Right renal cortex interstitium (tissue), 3 donors: Measurements from ENCODE around the gene CHD5. TPM values are rescaled to one million over a fixed set of nuclear protein-coding genes. Genes with fewer than 3 reads are reported as not detected.
"Not testable (repeated sequence)": the region's sequence is repeated elsewhere in the genome, so short reads cannot be mapped to it uniquely, and the experiment has no call there.

ENCODE experiments used
- DNase-seq, 3 donors: peaks; one replicate each; pipeline ENCODE4 v3.0.0-alpha.2; 2013; ENCODE audit warnings: low read depth in 3 of 3, low spot score in 2 of 3
- polyA plus RNA-seq, 3 donors: library from polyadenylated mRNA; unstranded; fragments of 120-200 nt; gene quantifications; one replicate each; pipeline ENCODE4 v1.2.1, GENCODE V29; 2013; ENCODE audit not compliant: insufficient read length in 3 of 3

Gene CHD5
- polyA plus RNA-seq, 3 donors = 0.35 to 0.39 (median 0.37) TPM

- no peak for DNase-seq
Observed at GRCh38 chr1:6090996-6091822, 88.9 kb downstream of the CHD5 start.

- DNase-seq = no peak
Observed at GRCh38 chr1:6090288-6090687, 89.8 kb downstream of the CHD5 start.

DNA sequence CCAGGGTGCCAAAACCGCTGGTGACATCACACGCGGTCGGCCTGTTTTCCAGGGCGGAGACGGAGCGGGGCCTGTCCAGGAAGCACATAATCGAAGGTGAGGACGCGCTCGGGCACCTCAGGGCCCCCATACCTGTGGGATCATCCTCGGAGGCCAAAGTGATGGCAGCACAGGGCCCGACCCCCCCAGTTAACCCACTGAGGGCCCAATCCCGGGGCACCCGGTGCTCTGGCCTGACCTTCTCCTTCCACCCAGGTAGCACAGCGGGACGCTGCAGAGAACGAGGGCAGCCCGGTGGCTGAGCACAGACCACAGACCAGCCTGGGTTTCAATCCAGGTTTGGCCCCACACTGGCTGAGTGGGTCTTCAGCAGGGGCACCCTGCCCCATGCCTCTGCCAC lies 91.2 kb downstream of the CHD5 start:
- no peak for DNase-seq

DNA sequence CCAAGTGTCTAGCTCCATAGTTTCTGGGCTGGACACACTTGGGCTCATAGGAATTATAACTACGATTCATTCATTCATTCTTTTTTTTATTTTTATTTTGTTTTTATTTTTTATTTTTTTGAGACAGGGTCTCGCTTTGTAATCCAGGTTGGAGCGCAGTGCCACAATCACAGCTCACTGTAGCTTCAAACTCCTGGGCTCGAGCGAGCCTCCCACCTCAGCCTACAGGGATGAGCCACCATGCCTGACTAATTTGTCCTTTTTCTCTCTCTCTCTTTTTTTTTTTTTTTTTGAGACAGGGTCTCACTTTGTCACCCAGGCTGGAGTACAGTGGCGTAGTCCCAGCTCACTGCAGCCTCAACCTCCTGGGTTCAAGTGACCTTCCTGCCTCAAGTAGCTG lies 92.2 kb downstream of the CHD5 start:
- DNase-seq = no peak

- no peak for DNase-seq
Observed at GRCh38 chr1:6087377-6087772, 92.7 kb downstream of the CHD5 start.

- no peak for DNase-seq
Observed at GRCh38 chr1:6086762-6087376, 93.3 kb downstream of the CHD5 start.

GRCh38 chr1:6086358-6086757 lies 93.8 kb downstream of the CHD5 start:
- no peak for DNase-seq

DNA sequence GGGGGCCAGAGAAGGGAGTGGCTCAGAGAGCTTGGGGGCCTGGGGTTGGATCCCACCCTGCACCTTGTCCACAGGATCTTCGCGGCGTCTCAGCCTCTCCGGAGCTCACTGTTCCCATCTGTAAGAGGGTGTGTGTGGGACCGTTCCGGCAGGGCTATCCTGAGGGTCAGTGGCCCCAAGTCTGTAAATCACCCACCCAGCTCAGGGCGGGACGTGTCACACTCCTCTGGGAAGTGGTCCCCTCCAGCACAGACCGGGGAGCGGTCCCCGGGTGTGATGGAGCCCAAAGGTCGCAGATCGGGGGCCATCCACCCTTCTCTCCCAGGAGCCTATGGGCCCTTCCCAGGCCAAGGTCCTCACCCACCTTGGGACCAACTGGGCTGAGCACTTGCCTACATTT lies 94.5 kb downstream of the CHD5 start:
- DNase-seq = no peak

DNA sequence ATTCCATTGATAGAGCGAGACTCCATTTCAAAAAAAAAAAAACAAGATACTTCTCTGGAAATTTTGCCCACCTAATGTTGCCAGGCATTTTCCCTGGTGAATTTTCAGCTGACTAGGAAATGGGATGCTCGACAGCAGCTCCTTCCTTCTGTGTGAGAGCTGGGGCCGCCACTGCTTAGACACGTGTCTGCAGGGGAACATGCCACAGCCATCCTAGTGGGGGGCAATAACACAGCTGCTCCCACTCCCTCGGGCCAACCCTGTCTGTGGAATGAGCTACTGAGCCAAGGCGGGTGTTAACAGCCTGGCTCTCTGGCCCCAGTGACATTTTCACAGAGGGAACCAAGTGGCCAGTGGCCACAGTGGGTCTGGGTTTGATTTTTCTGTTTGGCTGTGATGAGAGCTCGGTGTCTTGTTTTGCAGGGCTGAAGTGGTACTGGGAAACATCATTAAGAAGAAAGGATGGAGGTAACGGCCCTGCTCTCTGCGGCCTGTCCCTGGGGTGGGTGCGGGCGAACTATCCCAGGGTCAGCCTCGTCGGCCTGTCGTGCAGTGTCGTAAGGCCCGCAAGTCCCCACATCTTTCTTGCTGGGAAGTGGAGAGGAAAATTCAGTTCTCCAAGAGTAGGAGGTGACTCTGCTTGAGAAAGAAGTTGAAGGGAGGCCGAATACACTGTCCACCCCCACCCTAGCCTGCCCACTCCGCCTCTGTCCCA lies 95.2 kb downstream of the CHD5 start:
- no peak for DNase-seq

GRCh38 chr1:6083801-6084446 lies 96.2 kb downstream of the CHD5 start:
- no peak for DNase-seq

GRCh38 chr1:6083385-6083784 lies 96.7 kb downstream of the CHD5 start:
- DNase-seq = no peak

- DNase-seq = no peak
Observed at GRCh38 chr1:6082430-6082971, 97.6 kb downstream of the CHD5 start.

- no peak for DNase-seq
Observed at GRCh38 chr1:6081901-6082300, 98.2 kb downstream of the CHD5 start.

DNA sequence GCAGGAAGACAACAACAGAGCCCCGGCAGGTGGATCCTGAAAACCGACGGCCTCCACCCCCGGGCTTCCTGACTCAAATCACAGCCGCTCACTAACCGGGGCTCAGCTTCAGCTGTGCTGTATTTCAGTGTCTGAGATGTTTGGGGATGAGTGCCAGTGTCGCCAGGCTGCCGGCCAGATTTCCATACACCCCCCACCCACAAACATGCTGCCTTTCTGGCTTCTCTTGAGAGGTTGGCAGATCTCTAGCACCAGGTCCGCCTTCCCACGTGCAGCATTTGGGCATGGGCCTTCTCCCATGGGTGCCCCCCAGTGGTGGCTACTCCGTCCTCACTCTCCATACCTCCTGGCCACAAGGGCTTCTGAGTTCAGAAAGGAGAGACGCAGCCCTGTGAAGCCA lies 99.7 kb downstream of the CHD5 start:
- DNase-seq = no peak

DNA sequence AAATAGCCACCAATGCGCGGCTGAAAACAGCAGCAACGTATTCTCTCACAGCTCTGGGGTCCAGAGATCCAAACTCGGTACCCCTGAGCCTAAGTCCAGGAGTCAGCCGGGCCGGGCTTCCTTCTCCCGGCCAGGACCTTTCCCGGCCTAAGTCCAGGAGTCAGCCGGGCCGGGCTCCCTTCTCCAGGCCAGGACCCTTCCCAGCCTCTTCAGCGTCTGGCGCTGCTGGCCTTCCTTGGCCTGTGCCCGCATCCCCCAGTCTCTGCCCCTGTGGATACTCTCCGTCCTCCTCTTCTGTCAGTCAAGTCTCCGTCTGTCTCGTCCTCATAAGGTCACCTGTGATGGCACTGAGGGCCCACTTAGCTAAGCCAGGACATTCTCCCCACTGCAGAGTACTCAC lies 102.2 kb downstream of the CHD5 start:
- no peak for DNase-seq

GRCh38 chr1:6077506-6077905 lies 102.6 kb downstream of the CHD5 start:
- no peak for DNase-seq

- DNase-seq = not testable (repeated sequence)
Observed at GRCh38 chr1:6077061-6077460, 103.1 kb downstream of the CHD5 start.

GRCh38 chr1:6075748-6076147 lies 104.4 kb downstream of the CHD5 start:
- DNase-seq = no peak

- DNase-seq = no peak
Observed at GRCh38 chr1:6074192-6074901, 105.8 kb downstream of the CHD5 start.

- no peak for DNase-seq
Observed at GRCh38 chr1:6073480-6074053, 106.6 kb downstream of the CHD5 start.
